CD4-positive, CD25-positive, alpha-beta regulatory T cell (primary cell): ENCODE measurements around the gene RHOBTB1. TPM values are rescaled to one million over a fixed set of nuclear protein-coding genes. Genes with fewer than 3 reads are reported as not detected.
"Not testable (repeated sequence)": the region's sequence is repeated elsewhere in the genome, so short reads cannot be mapped to it uniquely, and the experiment has no call there.

Source experiments
- ATAC-seq, 2 donors: fragments of 150-1000 bp; cut with Tn5 transposase; one replicate each; pipeline ENCODE4 v1.10.0; 2021; ENCODE audit warnings: low read depth in 2 of 2, moderate number of reproducible peaks in 2 of 2, moderate library complexity in 1 of 2
- DNase-seq, 3 donors: peaks; one replicate each; pipeline versions ENCODE4 v3.0.0 to v3.0.0-alpha.2; 2012 to 2022; ENCODE audit warnings: mixed read lengths in 1 of 3
- H3K27ac ChIP-seq: one replicate; pipeline ENCODE4 v1.7.0; 2013; ENCODE audit warnings: mild to moderate bottlenecking, low read length; ENCODE audit not compliant: insufficient read depth, poor library complexity, severe bottlenecking
- H3K27me3 ChIP-seq: one replicate; pipeline ENCODE4 v1.7.0; 2013; ENCODE audit warnings: low read length; ENCODE audit not compliant: control insufficient read depth, insufficient read depth
- H3K36me3 ChIP-seq: one replicate; pipeline ENCODE4 v1.7.0; 2013; ENCODE audit warnings: mild to moderate bottlenecking, low read length, moderate library complexity; ENCODE audit not compliant: control insufficient read depth, insufficient read depth
- H3K4me1 ChIP-seq: 2 replicates; pipeline ENCODE4 v1.7.0; 2013; ENCODE audit warnings: mild to moderate bottlenecking, low read length; ENCODE audit not compliant: insufficient read depth, control insufficient read depth, poor library complexity, severe bottlenecking
- H3K4me3 ChIP-seq: one replicate; pipeline ENCODE4 v1.7.0; 2013; ENCODE audit warnings: low read depth, mild to moderate bottlenecking, low read length, moderate library complexity
- H3K9me3 ChIP-seq, 2 experiments: 1 replicate in 1 of 2; 2 replicates in 1 of 2; pipeline ENCODE4 v1.7.0; 2013; ENCODE audit warnings: low read length in 2 of 2, mild to moderate bottlenecking in 1 of 2, moderate library complexity in 1 of 2; ENCODE audit not compliant: control insufficient read depth in 2 of 2
- H3K27ac Mint-ChIP-seq, 3 donors: one replicate each; pipeline ENCODE4 v1.8.0; 2020 to 2022; ENCODE audit warnings: mild to moderate bottlenecking in 3 of 3, mixed read lengths in 3 of 3, moderate library complexity in 2 of 3
- H3K27me3 Mint-ChIP-seq: one replicate; pipeline ENCODE4 v1.8.0; 2022; ENCODE audit warnings: mild to moderate bottlenecking, mixed read lengths
- H3K36me3 Mint-ChIP-seq: one replicate; pipeline ENCODE4 v1.8.0; 2020; ENCODE audit warnings: mixed read lengths
- H3K4me1 Mint-ChIP-seq, 4 donors: one replicate each; pipeline ENCODE4 v1.8.0; 2020 to 2022; ENCODE audit warnings: mixed read lengths in 4 of 4, mild to moderate bottlenecking in 1 of 4
- H3K4me3 Mint-ChIP-seq, 4 donors: one replicate each; pipeline ENCODE4 v1.8.0; 2020 to 2022; ENCODE audit warnings: mild to moderate bottlenecking in 4 of 4, mixed read lengths in 4 of 4, moderate library complexity in 3 of 4
- H3K9me3 Mint-ChIP-seq, 7 donors: one replicate each; pipeline ENCODE4 v1.8.0; 2020 to 2022; ENCODE audit warnings: mixed read lengths in 7 of 7, mild to moderate bottlenecking in 3 of 7, moderate library complexity in 2 of 7
- polyA plus RNA-seq, 4 donors: library from polyadenylated mRNA; unstranded; fragments of 300-500 nt; fragmentation: Illumina TruSeq; gene quantifications; one replicate each; pipeline ENCODE4 v1.2.3, GENCODE V29; 2021
- total RNA-seq: library from RNA; stranded (reverse); gene quantifications from one replicate; pipeline ENCODE4 v1.2.3, GENCODE V29; 2022

Gene RHOBTB1
- total and polyA plus RNA-seq, 5 donors from 2014 or later, result 1.8 TPM; not detected in 4

DNA sequence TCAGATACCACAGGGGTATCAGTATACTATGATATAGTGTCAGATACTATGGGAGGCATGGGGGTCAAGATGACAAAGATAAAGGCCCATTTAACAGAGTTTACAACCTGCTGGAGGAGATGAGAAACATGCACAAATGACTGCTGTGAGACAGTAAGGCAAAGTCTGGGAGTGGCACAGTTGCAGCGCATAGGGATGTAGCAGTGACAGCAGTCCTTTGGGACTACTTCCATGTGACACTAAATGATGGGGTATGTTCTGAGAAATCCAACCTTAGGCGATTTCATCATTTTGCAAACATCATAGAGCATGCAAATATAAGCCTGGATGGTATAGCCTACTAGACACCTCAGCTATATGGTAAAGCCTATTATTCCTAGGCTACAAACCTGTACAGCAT lies 108.9 kb downstream of the RHOBTB1 start:
- no peaks in the 10 kb centered on the region for H3K9me3 ChIP-seq
- ATAC-seq, result no peak
- peaks cover 0 to 3% (median 0%) of the 10 kb centered on the region in 7 donors for H3K9me3 Mint-ChIP-seq
- H3K36me3 Mint-ChIP-seq, result no peaks in the 10 kb centered on the region
- H3K27me3 ChIP-seq, result peaks cover 2% of the 10 kb centered on the region
- no peaks in the 10 kb centered on the region for H3K36me3 ChIP-seq
- DNase-seq, result no peak
- peaks cover 19% of the 10 kb centered on the region for H3K27me3 Mint-ChIP-seq
- H3K27ac Mint-ChIP-seq, result no peak overlapping the region
- no peaks in the 10 kb centered on the region for H3K4me1 Mint-ChIP-seq
- H3K4me3 ChIP-seq, result no peak overlapping the region
- H3K27ac ChIP-seq, result no peak overlapping the region
- H3K4me3 Mint-ChIP-seq, result no peak overlapping the region
- H3K4me1 ChIP-seq, result no peaks in the 10 kb centered on the region

DNA sequence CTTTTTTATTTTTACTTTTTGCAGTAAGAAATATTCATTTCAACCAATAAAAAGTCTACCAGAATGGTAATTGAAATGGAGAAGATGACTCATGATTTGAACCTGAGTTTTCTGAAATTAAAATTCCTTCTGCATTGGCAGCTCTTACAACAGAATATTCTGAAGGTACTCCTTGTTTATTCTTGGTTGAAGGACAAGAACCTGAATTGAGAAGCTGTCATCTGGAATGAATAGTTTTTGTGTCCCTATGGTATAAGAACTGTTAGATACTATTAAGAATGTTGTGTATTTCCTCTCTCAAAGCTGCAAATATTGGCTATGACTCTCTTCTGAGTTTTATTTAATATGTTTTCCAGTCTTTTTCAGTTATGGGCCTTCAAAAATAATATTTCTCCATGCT lies 109.6 kb downstream of the RHOBTB1 start:
- Mint-ChIP-seq H3K27ac (no peak overlapping the region), H3K36me3 (no peaks in the 10 kb centered on the region), H3K4me1 (no peaks in the 10 kb centered on the region), H3K9me3 (peaks cover 0 to 3% (median 0%) of the 10 kb centered on the region in 7 donors), H3K27me3 (peaks cover 19% of the 10 kb centered on the region), H3K4me3 (no peak overlapping the region)
- DNase-seq (no peak), ATAC-seq (no peak)
- no peaks in the 10 kb centered on the region for H3K36me3 ChIP-seq
- no peaks in the 10 kb centered on the region for H3K9me3 ChIP-seq
- no peaks in the 10 kb centered on the region for H3K4me1 ChIP-seq
- H3K27ac ChIP-seq, result no peak overlapping the region
- H3K27me3 ChIP-seq, result peaks cover 2% of the 10 kb centered on the region
- H3K4me3 ChIP-seq, result no peak overlapping the region

DNA sequence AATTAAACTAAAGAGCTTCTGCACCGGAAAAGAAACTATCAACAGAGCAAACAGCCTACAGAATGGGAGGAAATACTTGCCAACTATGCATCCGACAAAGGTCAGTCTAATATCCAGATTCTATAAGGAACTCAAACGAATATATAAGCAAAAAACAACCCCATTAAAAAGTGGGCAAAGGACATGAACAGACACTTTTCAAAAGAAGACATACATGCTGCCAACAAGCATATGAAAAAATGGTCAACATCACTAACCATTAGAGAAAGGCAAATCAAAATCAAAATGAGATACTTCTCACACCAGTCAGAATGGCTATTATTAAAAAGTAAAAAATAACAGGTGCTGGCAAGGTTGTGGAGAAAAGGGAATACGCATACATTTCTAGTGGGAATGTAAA lies 111.8 kb downstream of the RHOBTB1 start:
- not testable (repeated sequence) for H3K4me3 ChIP-seq, H3K36me3 Mint-ChIP-seq, H3K9me3 ChIP-seq

DNA sequence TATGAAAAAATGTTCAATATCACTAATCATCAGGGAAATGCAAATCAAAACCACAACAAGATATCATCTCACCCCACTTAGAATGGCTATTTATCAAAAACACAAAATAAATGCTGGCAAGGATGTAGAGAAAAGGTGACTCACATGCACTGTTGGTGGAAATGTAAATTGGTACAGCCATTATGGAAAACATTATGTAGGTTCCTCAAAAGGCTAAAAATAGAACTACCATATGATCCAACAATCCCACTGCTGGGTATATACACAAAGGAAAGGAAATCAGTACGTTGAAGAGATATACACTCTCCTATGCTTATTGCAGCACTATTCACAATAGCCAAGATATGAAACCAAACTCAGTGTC lies 115.5 kb downstream of the RHOBTB1 start:
- Mint-ChIP-seq H3K27ac (no peak overlapping the region), H3K4me3 (no peak overlapping the region), H3K4me1 (peaks cover 0 to 3% (median 0%) of the 10 kb centered on the region in 4 donors), H3K27me3 (peaks cover 2% of the 10 kb centered on the region), H3K9me3 (peaks cover 0 to 2% (median 0%) of the 10 kb centered on the region in 7 donors), H3K36me3 (no peaks in the 10 kb centered on the region)
- Histone ChIP-seq H3K4me1 (no peaks in the 10 kb centered on the region), H3K27me3 (peaks cover 7% of the 10 kb centered on the region), H3K36me3 (no peaks in the 10 kb centered on the region), H3K27ac (no peak overlapping the region), H3K9me3 (no peaks in the 10 kb centered on the region), H3K4me3 (no peak overlapping the region)
- no peak for ATAC-seq
- DNase-seq, result no peak

More for the DNA sequence above, 111.8 kb downstream of the RHOBTB1 start:
- not testable (repeated sequence) for H3K27me3 ChIP-seq, H3K36me3 ChIP-seq, H3K4me1 Mint-ChIP-seq, H3K4me3 Mint-ChIP-seq, H3K27me3 Mint-ChIP-seq, H3K9me3 Mint-ChIP-seq, ATAC-seq, H3K27ac ChIP-seq, H3K4me1 ChIP-seq, H3K27ac Mint-ChIP-seq, DNase-seq

DNA sequence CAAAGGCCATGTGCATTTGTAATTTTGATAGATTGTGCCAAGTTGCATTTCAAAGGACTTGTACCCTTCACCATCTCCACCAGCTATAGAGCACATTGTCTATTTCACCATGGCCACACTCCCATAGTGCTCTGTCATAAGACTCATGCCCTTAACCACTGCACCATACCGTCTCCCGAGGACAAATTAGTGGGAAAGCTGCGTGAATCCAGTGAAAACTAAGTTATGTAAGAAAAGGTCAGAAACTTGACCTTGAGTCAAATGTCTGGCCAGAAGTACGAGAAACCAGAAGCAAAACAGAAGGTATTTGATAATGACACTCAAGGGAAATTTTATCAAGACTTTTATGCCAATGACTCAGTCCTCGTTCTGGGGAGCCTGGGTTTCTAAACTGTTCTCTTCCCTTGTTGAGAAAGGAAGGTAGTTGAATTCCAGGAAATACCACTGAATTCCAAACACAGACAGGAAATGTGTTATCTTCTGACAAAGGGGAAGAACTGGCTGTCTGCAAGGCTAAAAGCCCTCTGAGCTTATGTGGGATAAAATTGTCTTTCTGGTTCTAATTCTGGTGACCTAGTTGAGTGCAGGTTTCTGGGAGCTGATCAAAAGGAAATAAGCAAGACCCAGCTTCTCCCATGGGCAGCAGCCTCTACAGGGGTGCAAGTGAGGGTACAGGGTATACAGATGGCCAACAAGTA lies 116.0 kb downstream of the RHOBTB1 start:
- Mint-ChIP-seq H3K36me3 (no peaks in the 10 kb centered on the region), H3K27ac (no peak overlapping the region), H3K4me1 (peaks cover 0 to 3% (median 0%) of the 10 kb centered on the region in 4 donors), H3K4me3 (no peak overlapping the region), H3K27me3 (no peaks in the 10 kb centered on the region), H3K9me3 (peaks cover 0 to 2% (median 0%) of the 10 kb centered on the region in 7 donors)
- no peak overlapping the region for H3K4me3 ChIP-seq
- no peak for ATAC-seq
- H3K9me3 ChIP-seq, result no peaks in the 10 kb centered on the region
- H3K27ac ChIP-seq, result no peak overlapping the region
- H3K27me3 ChIP-seq, result peaks cover 7% of the 10 kb centered on the region
- H3K4me1 ChIP-seq, result no peaks in the 10 kb centered on the region
- DNase-seq, result peak in 1 of 3 donors; percentile 17
- H3K36me3 ChIP-seq, result no peaks in the 10 kb centered on the region

DNA sequence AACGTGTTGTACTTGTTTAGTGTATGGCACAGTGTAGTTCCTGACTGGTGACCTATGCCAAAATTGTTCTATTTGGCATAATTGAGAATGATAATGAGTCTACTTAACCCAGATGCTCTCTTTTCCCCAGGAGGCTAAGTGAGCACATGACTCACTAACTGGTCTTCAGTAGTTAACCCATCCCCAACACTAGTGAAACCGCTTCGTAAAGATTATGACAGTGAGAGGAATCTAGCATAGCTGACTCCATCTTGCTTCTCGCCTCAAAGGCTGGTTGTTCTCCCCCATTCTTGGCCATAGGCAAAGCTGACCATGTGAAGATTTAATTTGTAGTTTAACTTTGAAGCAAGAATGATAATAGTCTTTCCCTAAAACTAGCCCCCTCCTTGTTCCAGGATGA lies 118.5 kb downstream of the RHOBTB1 start:
- Histone ChIP-seq H3K36me3 (no peaks in the 10 kb centered on the region), H3K9me3 (no peaks in the 10 kb centered on the region), H3K4me1 (no peaks in the 10 kb centered on the region), H3K27ac (no peak overlapping the region), H3K27me3 (peaks cover 5% of the 10 kb centered on the region), H3K4me3 (no peak overlapping the region)
- H3K4me1 Mint-ChIP-seq, result peaks cover 0 to 3% (median 2%) of the 10 kb centered on the region in 4 donors
- H3K4me3 Mint-ChIP-seq, result no peak overlapping the region
- peaks cover 0 to 2% (median 0%) of the 10 kb centered on the region in 7 donors for H3K9me3 Mint-ChIP-seq
- no peaks in the 10 kb centered on the region for H3K36me3 Mint-ChIP-seq
- no peaks in the 10 kb centered on the region for H3K27me3 Mint-ChIP-seq
- H3K27ac Mint-ChIP-seq, result no peak overlapping the region
- DNase-seq (no peak), ATAC-seq (no peak)

DNA sequence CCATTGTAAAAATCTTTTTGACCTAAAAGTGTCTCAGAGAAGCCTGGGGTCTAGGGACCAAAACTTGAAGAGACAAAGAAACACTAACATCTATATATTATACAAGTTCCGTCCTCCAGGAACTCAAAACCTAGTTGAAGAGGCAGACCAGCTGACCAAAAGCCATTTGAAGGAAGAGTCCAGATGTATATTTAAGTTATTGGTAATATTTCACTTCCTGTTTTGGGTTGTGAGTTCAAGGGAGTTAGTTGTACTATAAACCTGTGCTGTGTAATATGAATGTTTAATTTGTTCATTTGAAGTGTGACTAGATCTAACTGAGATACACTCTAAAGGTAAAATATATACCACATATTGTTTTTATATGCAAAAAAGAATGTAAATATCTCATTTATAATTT lies 120.7 kb downstream of the RHOBTB1 start:
- no peak for DNase-seq
- H3K4me3 ChIP-seq, result no peak overlapping the region
- H3K9me3 ChIP-seq, result no peaks in the 10 kb centered on the region
- H3K4me1 Mint-ChIP-seq, result peaks cover 0 to 9% (median 2%) of the 10 kb centered on the region in 4 donors
- H3K27ac Mint-ChIP-seq, result no peak overlapping the region
- no peak overlapping the region for H3K4me3 Mint-ChIP-seq
- no peaks in the 10 kb centered on the region for H3K4me1 ChIP-seq
- no peak for ATAC-seq
- H3K36me3 Mint-ChIP-seq, result no peaks in the 10 kb centered on the region
- H3K9me3 Mint-ChIP-seq, result peaks cover 0 to 2% (median 0%) of the 10 kb centered on the region in 7 donors
- peaks cover 5% of the 10 kb centered on the region for H3K27me3 Mint-ChIP-seq
- no peaks in the 10 kb centered on the region for H3K36me3 ChIP-seq
- H3K27ac ChIP-seq, result no peak overlapping the region
- peaks cover 5% of the 10 kb centered on the region for H3K27me3 ChIP-seq

DNA sequence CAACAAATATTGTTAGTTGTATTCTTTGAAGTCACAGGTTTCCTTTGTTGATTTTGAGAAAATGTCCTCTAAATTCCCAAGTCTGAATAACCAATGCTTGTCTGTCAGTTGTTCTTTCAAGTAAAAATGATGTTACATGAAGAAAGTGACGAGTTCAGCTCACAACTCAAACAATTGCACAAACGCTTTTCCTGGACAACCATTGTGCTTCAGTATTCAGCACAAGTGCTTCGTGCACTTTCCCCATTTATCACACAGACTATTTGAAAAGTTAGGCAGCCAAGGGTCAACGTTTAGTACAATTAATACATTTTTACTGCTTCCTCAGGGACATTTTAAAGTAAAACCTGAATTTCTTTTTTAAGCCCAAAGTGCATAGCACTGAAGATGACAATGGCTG lies 121.2 kb downstream of the RHOBTB1 start:
- Mint-ChIP-seq H3K27me3 (peaks cover 5% of the 10 kb centered on the region), H3K36me3 (no peaks in the 10 kb centered on the region), H3K4me3 (no peak overlapping the region), H3K9me3 (peaks cover 0 to 2% (median 0%) of the 10 kb centered on the region in 7 donors), H3K4me1 (peaks cover 0 to 9% (median under 1%) of the 10 kb centered on the region in 4 donors), H3K27ac (no peak overlapping the region)
- no peaks in the 10 kb centered on the region for H3K9me3 ChIP-seq
- DNase-seq (no peak), ATAC-seq (no peak)
- no peak overlapping the region for H3K4me3 ChIP-seq
- H3K4me1 ChIP-seq, result no peaks in the 10 kb centered on the region
- H3K36me3 ChIP-seq, result no peaks in the 10 kb centered on the region
- H3K27ac ChIP-seq, result no peak overlapping the region
- H3K27me3 ChIP-seq, result peaks cover 4% of the 10 kb centered on the region
